ENCODE results near the gene TRIM29.

TRIM29 gene

GRCh38 chr11:120178561-120179056 lies 40.7 kb upstream of the TRIM29 start:
- no peak for TF ChIP-seq CTCF (conservative IDR thresholded peaks at IDR 0.05)
- H3K27ac ChIP-seq: no peak overlapping the region

GRCh38 chr11:120174866-120175265 lies 37.0 kb upstream of the TRIM29 start:
- TF ChIP-seq CTCF (conservative IDR thresholded peaks at IDR 0.05): no peak
- H3K27ac ChIP-seq: no peak overlapping the region

GRCh38 chr11:120173807-120174206 lies 35.9 kb upstream of the TRIM29 start:
- H3K27ac ChIP-seq: no peak overlapping the region
- no peak for TF ChIP-seq CTCF (conservative IDR thresholded peaks at IDR 0.05)

GRCh38 chr11:120173019-120173705 lies 35.2 kb upstream of the TRIM29 start:
- no peak overlapping the region for H3K27ac ChIP-seq

GRCh38 chr11:120172054-120172911 lies 34.4 kb upstream of the TRIM29 start:
- TF ChIP-seq CTCF (conservative IDR thresholded peaks at IDR 0.05): peak; percentile 90
- H3K27ac ChIP-seq: no peak overlapping the region

More at GRCh38 chr11:120173019-120173705, 35.2 kb upstream of the TRIM29 start:
- TF ChIP-seq CTCF (conservative IDR thresholded peaks at IDR 0.05): no peak

GRCh38 chr11:120170741-120171261 lies 32.9 kb upstream of the TRIM29 start:
- TF ChIP-seq CTCF (conservative IDR thresholded peaks at IDR 0.05): no peak
- H3K27ac ChIP-seq: no peak overlapping the region

Measured in VCaP (cell line).